ENCODE measurements around the gene PASK. TPM values are rescaled to one million over a fixed set of nuclear protein-coding genes. Genes with fewer than 3 reads are reported as not detected.

The PASK gene
- polyA plus RNA-seq, 3 donors: 0.56 to 4.3 (median 0.70) TPM

DNA sequence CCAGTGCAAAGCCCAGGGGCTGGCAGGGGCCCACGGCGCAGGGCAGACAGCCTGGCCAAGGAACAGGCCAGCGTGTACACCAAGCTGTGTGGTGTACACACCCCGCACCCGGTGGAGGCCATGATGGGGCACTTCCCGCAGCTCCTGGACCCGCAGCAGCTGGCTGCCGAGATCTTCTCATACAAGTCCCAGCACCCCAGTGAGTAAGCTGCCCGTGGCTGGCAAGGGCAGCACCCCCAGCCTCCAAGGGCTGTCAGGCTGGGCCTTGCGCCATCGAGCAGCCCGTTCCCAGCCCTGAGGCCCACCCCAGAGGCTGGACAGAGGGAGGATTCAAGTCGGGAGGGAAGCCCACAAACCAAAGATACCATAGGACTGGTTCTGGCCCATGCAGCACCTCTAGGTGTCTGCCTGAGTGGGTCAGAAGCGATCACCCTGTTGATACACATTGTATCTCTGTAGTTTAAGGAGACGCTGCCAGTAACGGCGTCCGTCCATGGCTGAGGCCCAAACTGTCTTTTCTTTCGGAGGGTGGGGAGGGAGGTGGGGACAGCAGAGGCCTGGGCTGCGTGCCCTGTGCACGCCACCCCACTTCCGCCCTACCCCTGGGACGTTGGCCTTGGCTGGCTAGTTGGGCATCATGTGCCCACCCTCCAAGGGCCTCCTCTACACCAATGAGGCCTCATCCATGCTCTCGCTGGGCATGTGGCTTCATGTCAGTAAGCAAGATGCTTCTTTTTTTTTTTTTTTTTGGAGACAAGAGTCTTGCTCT is 30.4 kb downstream of the PASK start:
- Mint-ChIP-seq H3K4me3 (no peak overlapping the region), H3K27ac (peak overlapping the region in 1 of 7 donors; percentile 55), H3K9me3 (peaks cover 0 to 2% (median 0%) of the 10 kb centered on the region in 7 donors), H3K4me1 (no peaks in the 10 kb centered on the region), H3K27me3 (ENCODE audit: low read depth in 3 of 3) (peaks cover 0 to 1% (median 0%) of the 10 kb centered on the region in 3 donors), H3K36me3 (peaks cover 40 to 50% of the 10 kb centered on the region in 2 donors)
- Histone ChIP-seq H2AFZ (ENCODE audit: insufficient read depth, low read depth, low read length, poor library complexity, severe bottlenecking) (no peak overlapping the region), H3K27me3 (ENCODE audit: control insufficient read depth in 2 of 2, insufficient read depth in 2 of 2, low read length in 2 of 2) (no peaks in the 10 kb centered on the region), H4K20me1 (ENCODE audit: insufficient read depth, low read length) (no peaks in the 10 kb centered on the region), H3K79me2 (ENCODE audit: insufficient read depth, low read length) (no peaks in the 10 kb centered on the region), H3K4me2 (replicated peaks; ENCODE audit: extremely low read depth, low read length, poor library complexity, severe bottlenecking) (no peak overlapping the region), H3K36me3 (replicated peaks in 1 of 2; ENCODE audit: control insufficient read depth in 1 of 2, insufficient read depth in 2 of 2, low read length in 2 of 2) (peaks cover 11 to 28% of the 10 kb centered on the region in 2 donors), H3K9ac (ENCODE audit: insufficient read depth, low read length, poor library complexity, severe bottlenecking) (no peak overlapping the region), H3K27ac (ENCODE audit: low read depth in 1 of 2, low read length in 2 of 2) (no peak overlapping the region), H3K4me3 (replicated peaks in 1 of 3; ENCODE audit: low read depth in 2 of 3, low read length in 3 of 3) (no peak overlapping the region), H3K9me3 (replicated peaks in 1 of 2; ENCODE audit: control insufficient read depth in 1 of 2, insufficient read depth in 1 of 2, low read length in 2 of 2) (no peaks in the 10 kb centered on the region), H3K4me1 (ENCODE audit: control insufficient read depth in 1 of 2, insufficient read depth in 2 of 2, low read length in 2 of 2) (no peaks in the 10 kb centered on the region)
- intact Hi-C loops (cut with micrococcal nuclease): no loop called here
- WGBS (ENCODE audit: insufficient coverage): 94% methylated on average over 20 of the region's 24 CpGs
- DNase-seq: no peak
- TF ChIP-seq, protein P1, sequence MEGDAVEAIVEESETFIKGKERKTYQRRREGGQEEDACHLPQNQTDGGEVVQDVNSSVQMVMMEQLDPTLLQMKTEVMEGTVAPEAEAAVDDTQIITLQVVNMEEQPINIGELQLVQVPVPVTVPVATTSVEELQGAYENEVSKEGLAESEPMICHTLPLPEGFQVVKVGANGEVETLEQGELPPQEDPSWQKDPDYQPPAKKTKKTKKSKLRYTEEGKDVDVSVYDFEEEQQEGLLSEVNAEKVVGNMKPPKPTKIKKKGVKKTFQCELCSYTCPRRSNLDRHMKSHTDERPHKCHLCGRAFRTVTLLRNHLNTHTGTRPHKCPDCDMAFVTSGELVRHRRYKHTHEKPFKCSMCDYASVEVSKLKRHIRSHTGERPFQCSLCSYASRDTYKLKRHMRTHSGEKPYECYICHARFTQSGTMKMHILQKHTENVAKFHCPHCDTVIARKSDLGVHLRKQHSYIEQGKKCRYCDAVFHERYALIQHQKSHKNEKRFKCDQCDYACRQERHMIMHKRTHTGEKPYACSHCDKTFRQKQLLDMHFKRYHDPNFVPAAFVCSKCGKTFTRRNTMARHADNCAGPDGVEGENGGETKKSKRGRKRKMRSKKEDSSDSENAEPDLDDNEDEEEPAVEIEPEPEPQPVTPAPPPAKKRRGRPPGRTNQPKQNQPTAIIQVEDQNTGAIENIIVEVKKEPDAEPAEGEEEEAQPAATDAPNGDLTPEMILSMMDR (IDR thresholded peaks at IDR 0.05): no peak

DNA sequence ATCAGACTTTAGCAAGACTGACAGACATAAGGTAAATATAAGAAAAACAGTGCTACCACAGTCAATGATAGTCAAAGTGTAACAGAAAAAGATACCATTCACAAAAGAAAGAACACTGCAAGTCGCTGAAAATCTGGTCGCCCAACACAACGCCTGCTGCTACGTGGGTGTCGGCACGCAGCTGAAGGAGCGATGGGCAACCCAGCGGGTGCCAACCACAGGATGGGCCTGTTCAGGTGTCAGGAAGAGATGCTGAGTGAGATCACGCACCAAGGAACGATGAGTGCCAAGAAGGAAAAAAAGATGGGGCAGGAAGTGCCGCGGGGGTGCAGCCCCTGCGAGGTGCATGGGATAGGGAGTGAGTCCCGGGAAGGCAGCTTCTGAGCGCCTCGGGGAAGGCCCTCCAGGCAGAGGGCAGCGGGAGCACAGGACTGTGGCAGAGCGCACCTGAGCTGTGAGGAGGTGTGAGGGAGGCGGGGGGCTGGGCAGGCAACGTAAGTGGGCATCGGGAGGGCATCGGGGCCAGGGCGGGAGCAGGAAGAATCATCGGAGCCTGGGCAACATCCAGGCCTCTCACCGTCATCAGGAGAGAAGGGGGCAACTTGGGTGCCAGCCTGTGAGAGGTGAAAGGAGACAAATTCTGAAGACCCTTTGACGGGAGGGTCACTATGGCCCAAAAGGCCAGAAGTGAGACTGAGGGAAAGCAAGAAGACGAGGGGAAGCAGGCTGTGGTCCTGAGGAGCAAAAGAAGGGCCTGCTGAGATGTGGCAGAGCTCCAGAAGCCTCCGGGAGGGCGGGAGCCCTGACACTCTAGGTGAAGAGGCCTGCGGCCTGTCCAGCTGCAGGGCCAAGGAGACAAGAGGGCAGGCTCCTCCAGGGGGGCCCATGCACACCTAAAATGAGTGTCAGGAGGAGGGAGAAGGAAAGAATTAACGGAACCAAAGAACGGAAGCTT is 32.4 kb downstream of the PASK start:
- H3K4me1 Mint-ChIP-seq: no peaks in the 10 kb centered on the region
- peaks cover 8 to 28% of the 10 kb centered on the region in 2 donors for H3K36me3 ChIP-seq (replicated peaks in 1 of 2; ENCODE audit: control insufficient read depth in 1 of 2, insufficient read depth in 2 of 2, low read length in 2 of 2)
- H3K27me3 Mint-ChIP-seq (ENCODE audit: low read depth in 3 of 3): no peaks in the 10 kb centered on the region
- TF ChIP-seq, protein P1 (IDR thresholded peaks at IDR 0.05): no peak
- no peak overlapping the region for H3K4me2 ChIP-seq (replicated peaks; ENCODE audit: extremely low read depth, low read length, poor library complexity, severe bottlenecking)
- H2AFZ ChIP-seq (ENCODE audit: insufficient read depth, low read depth, low read length, poor library complexity, severe bottlenecking): no peak overlapping the region
- WGBS (ENCODE audit: insufficient coverage): 96% methylated on average over 29 of the region's 32 CpGs
- peaks cover 0 to 2% (median 0%) of the 10 kb centered on the region in 7 donors for H3K9me3 Mint-ChIP-seq
- no peak overlapping the region for H3K27ac ChIP-seq (ENCODE audit: low read depth in 1 of 2, low read length in 2 of 2)
- no peak overlapping the region for H3K4me3 ChIP-seq (replicated peaks in 1 of 3; ENCODE audit: low read depth in 2 of 3, low read length in 3 of 3)
- peaks cover 37 to 55% of the 10 kb centered on the region in 2 donors for H3K36me3 Mint-ChIP-seq
- intact Hi-C loops (cut with micrococcal nuclease): no loop called here
- H4K20me1 ChIP-seq (ENCODE audit: insufficient read depth, low read length): no peaks in the 10 kb centered on the region
- no peak overlapping the region for H3K9ac ChIP-seq (ENCODE audit: insufficient read depth, low read length, poor library complexity, severe bottlenecking)
- peak overlapping the region in 1 of 2 donors; percentile 37 for H3K4me3 Mint-ChIP-seq
- DNase-seq: no peak
- no peak overlapping the region for H3K27ac Mint-ChIP-seq
- no peaks in the 10 kb centered on the region for H3K9me3 ChIP-seq (replicated peaks in 1 of 2; ENCODE audit: control insufficient read depth in 1 of 2, insufficient read depth in 1 of 2, low read length in 2 of 2)
- H3K79me2 ChIP-seq (ENCODE audit: insufficient read depth, low read length): no peaks in the 10 kb centered on the region
- H3K4me1 ChIP-seq (ENCODE audit: control insufficient read depth in 1 of 2, insufficient read depth in 2 of 2, low read length in 2 of 2): no peaks in the 10 kb centered on the region
- no peaks in the 10 kb centered on the region for H3K27me3 ChIP-seq (ENCODE audit: control insufficient read depth in 2 of 2, insufficient read depth in 2 of 2, low read length in 2 of 2)
